PFSK-1 (cell line): ENCODE data around the gene EGFLAM.

Experiments used
- FOXP2 ChIP-seq: optimal IDR thresholded peaks from 2 replicates; pipeline ENCODE3; 2011; ENCODE audit warnings: borderline replicate concordance, control low read depth, inconsistent platforms; ENCODE audit not compliant: insufficient read depth; ENCODE audit errors: extremely low read length, extremely low read depth
- POLR2AphosphoS5 ChIP-seq: IDR thresholded peaks from 2 replicates; pipeline ENCODE4 v1.6.1; 2012; ENCODE audit warnings: low read depth, mild to moderate bottlenecking, control low read depth, low read length, moderate library complexity
- SIN3A ChIP-seq: IDR thresholded peaks from 2 replicates; pipeline ENCODE4 v1.6.1; 2012; ENCODE audit warnings: mild to moderate bottlenecking, low read length, moderate library complexity, borderline replicate concordance; ENCODE audit not compliant: insufficient read depth
- TAF1 ChIP-seq: IDR thresholded peaks from 2 replicates; pipeline ENCODE4 v1.6.1; 2012; ENCODE audit warnings: low read length, control low read depth, borderline replicate concordance; ENCODE audit not compliant: insufficient read depth
- TF ChIP-seq, protein P1 (sequence below), 2 experiments: IDR thresholded peaks; 2 replicates each; pipeline versions ENCODE4 v1.6.1 to v1.8.0; 2011 to 2012; ENCODE audit warnings: low read depth in 2 of 2, low read length in 2 of 2, control low read depth in 1 of 2, inconsistent platforms in 1 of 2, mild to moderate bottlenecking in 1 of 2, moderate library complexity in 1 of 2; ENCODE audit not compliant: insufficient read depth in 1 of 2

The EGFLAM gene

DNA sequence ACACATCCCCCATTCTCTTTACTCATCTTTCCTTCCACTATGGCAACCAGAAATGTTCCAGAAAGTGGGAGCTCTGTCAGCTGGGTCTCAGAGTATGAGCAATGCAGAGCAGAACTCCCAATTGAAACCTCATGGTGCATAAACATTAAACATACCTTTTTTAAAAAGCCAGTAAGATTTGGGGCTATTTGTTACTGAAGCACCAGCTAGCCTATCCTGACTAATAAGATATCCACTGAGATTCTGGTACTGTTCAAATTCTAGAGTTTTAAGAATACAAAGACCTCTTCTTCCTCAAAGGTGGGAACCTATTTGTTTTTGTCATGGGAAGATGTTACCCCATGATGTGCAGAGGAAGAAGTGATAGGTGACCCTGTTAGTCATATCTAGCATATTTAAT is 46.1 kb upstream of the EGFLAM start:
- TF ChIP-seq, protein P1, sequence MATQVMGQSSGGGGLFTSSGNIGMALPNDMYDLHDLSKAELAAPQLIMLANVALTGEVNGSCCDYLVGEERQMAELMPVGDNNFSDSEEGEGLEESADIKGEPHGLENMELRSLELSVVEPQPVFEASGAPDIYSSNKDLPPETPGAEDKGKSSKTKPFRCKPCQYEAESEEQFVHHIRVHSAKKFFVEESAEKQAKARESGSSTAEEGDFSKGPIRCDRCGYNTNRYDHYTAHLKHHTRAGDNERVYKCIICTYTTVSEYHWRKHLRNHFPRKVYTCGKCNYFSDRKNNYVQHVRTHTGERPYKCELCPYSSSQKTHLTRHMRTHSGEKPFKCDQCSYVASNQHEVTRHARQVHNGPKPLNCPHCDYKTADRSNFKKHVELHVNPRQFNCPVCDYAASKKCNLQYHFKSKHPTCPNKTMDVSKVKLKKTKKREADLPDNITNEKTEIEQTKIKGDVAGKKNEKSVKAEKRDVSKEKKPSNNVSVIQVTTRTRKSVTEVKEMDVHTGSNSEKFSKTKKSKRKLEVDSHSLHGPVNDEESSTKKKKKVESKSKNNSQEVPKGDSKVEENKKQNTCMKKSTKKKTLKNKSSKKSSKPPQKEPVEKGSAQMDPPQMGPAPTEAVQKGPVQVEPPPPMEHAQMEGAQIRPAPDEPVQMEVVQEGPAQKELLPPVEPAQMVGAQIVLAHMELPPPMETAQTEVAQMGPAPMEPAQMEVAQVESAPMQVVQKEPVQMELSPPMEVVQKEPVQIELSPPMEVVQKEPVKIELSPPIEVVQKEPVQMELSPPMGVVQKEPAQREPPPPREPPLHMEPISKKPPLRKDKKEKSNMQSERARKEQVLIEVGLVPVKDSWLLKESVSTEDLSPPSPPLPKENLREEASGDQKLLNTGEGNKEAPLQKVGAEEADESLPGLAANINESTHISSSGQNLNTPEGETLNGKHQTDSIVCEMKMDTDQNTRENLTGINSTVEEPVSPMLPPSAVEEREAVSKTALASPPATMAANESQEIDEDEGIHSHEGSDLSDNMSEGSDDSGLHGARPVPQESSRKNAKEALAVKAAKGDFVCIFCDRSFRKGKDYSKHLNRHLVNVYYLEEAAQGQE (IDR thresholded peaks at IDR 0.05; ENCODE audit: insufficient read depth in 1 of 2, low read depth in 2 of 2, low read length in 2 of 2) = no peak
- TF ChIP-seq POLR2AphosphoS5 = no peak
- TF ChIP-seq FOXP2 = no peak
- no peak for TF ChIP-seq TAF1
- no peak for TF ChIP-seq SIN3A

DNA sequence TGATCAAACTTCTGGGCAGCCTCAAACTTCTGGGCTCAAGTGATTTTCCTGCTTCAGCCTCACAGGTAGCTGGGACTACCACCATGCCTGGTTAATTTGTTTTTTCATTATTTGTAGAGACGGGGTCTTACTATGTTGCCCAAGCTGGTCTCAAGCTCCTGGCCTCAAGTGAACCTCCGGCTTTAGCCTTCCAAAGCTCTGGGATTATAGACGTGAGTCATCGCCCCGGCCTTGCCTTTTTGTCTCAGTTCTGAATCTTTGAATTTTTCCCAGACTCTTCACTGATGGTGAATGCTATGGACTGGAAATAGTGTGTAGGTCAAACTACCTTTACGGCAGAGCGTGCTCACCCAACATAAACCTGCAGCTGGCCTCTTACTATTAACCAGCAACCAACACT is 32.3 kb upstream of the EGFLAM start:
- TF ChIP-seq POLR2AphosphoS5 (no peak), SIN3A (no peak), FOXP2 (no peak), TAF1 (no peak)
- TF ChIP-seq, protein P1 (IDR thresholded peaks at IDR 0.05; ENCODE audit: insufficient read depth in 1 of 2, low read depth in 2 of 2, low read length in 2 of 2) = no peak

DNA sequence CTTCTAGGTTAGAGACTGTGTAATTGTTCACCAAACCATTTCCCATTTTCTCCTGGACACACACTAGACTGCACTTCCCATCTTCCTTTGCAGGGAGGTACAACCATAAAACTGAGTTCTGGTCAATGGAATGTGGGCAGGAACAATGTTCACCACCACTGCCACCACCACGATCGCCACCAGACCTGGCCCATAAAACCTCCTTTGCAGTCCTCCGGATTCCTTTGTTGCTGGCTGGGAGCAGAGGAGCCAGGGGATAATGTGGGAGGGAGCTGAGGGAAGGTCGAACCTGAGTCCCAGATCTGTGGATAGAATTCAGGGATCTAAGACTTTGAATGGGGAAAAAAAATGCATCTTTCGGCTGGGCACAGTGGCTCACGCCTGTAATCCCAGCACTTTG is 29.4 kb upstream of the EGFLAM start:
- TF ChIP-seq, protein P1 (IDR thresholded peaks at IDR 0.05; ENCODE audit: insufficient read depth in 1 of 2, low read depth in 2 of 2, low read length in 2 of 2) = no peak
- TF ChIP-seq TAF1 = no peak
- TF ChIP-seq POLR2AphosphoS5 = no peak
- TF ChIP-seq FOXP2 = no peak
- TF ChIP-seq SIN3A = no peak

DNA sequence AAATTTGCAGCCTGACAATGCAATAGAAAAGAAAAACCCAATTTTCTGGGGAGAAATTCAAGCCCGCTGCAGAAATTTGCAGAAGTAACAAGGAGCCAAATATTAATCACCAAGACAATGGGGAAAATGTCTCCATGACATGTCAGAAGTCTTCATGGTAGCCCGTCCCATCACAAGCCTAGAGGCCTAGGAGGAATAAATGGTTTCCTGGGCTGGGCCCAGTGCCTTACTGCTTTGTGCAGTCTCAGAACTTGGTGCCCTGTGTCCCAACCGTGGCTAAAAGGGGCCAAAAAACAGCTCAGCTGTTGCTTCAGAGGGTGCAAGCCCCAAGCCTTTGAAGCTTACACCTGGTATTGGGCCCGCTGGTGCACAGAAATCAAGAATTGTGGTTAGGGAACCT is 23.6 kb upstream of the EGFLAM start:
- TF ChIP-seq, protein P1 (IDR thresholded peaks at IDR 0.05; ENCODE audit: insufficient read depth in 1 of 2, low read depth in 2 of 2, low read length in 2 of 2) = no peak
- TF ChIP-seq FOXP2 (no peak), POLR2AphosphoS5 (no peak), SIN3A (no peak), TAF1 (no peak)

DNA sequence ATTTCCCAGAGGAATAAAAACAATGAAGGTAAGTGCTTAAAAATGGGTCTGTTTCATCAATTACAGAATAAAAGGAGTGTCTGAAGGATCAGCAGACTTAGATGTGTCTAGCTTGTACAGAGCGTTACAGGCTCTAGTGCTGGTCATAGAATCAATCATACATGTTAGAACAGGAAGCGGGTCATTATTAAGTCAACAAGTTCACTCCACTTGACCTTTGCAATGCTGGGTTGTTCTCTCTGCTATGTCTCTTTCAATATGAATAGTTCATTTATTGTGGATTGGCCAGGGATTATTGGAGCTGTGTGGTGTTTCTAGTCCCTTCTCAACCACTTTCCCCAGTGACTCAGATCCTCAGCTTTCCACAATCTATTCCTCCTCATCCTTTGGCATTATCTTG is 20.7 kb upstream of the EGFLAM start:
- TF ChIP-seq TAF1 (no peak), FOXP2 (no peak), POLR2AphosphoS5 (no peak), SIN3A (no peak)
- TF ChIP-seq, protein P1 (IDR thresholded peaks at IDR 0.05; ENCODE audit: insufficient read depth in 1 of 2, low read depth in 2 of 2, low read length in 2 of 2) = no peak
